Stimulated activated CD4-positive, alpha-beta T cell treated with anti-CD3 and anti-CD28 coated beads, TNF-alpha, amount 100 ng/mL, for 48 hours (primary cell): ENCODE measurements around the gene SGMS1.
"Not testable (repeated sequence)": the region's sequence is repeated elsewhere in the genome, so short reads cannot be mapped to it uniquely, and the experiment has no call there.

Experiments
- DNase-seq, 3 donors: peaks; one replicate each; pipeline ENCODE4 v3.0.0-alpha.2; 2020; ENCODE audit warnings: low read depth in 3 of 3

The SGMS1 gene

DNA sequence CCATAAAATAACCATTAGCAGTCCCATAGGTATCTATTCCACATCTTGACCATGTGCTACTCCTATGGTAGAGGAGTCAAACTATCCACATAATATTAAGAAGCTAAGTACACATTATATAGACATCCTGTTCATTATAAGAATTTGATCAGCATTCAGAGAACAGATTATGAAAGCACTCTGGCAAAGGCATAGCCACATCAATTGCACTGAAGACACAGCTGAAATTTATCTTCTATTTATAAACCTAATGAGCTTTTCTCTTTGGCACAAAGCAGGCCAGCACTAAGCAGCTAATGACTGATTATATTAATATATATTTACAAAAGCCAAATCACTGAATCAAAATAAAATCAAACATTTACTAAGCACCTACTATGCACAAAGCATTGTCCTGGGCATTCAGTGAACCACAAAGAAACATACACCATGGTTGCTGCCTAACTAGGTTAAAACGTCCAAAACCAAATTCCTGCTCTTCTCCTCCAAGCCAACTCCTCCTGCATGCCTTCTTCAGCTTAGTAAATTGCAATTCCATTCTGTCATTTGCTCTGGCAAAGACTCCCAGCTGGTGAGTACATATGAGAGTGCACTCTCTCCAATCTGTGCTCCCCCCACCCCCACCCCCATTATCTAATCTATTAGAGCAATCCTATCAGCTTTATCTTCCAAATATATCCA is 249.8 kb downstream of the SGMS1 start:
- no peak for DNase-seq

DNA sequence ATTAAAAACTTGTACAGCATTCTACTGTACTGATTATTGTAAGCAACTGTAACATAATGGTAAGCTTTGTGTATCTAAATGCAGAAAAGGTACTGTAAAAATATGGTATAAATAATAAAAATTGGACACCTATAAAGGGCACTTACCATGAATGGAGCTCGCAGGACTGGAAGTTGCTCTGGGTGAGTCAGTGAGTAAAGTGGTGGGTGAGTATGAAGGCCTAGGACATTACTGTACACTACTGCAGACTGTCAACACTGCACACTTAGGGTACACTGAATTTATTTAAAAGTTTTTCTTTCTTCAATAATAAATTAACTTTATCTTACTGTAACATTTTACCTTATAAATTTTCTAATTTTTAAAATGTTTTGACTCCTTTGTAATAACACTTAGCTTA is 253.8 kb downstream of the SGMS1 start:
- DNase-seq = no peak

GRCh38 chr10:50367732-50368131 is 256.0 kb downstream of the SGMS1 start:
- no peak for DNase-seq

- DNase-seq = not testable (repeated sequence)
These were observed 257.3 kb downstream of the SGMS1 start for GRCh38 chr10:50366421-50366820.

- DNase-seq = not testable (repeated sequence)
These were observed 259.0 kb downstream of the SGMS1 start for GRCh38 chr10:50364730-50365129.

- no peak for DNase-seq
These were observed 261.1 kb downstream of the SGMS1 start for GRCh38 chr10:50362547-50363125.

- no peak for DNase-seq
These were observed 261.8 kb downstream of the SGMS1 start for GRCh38 chr10:50361946-50362345.

DNA sequence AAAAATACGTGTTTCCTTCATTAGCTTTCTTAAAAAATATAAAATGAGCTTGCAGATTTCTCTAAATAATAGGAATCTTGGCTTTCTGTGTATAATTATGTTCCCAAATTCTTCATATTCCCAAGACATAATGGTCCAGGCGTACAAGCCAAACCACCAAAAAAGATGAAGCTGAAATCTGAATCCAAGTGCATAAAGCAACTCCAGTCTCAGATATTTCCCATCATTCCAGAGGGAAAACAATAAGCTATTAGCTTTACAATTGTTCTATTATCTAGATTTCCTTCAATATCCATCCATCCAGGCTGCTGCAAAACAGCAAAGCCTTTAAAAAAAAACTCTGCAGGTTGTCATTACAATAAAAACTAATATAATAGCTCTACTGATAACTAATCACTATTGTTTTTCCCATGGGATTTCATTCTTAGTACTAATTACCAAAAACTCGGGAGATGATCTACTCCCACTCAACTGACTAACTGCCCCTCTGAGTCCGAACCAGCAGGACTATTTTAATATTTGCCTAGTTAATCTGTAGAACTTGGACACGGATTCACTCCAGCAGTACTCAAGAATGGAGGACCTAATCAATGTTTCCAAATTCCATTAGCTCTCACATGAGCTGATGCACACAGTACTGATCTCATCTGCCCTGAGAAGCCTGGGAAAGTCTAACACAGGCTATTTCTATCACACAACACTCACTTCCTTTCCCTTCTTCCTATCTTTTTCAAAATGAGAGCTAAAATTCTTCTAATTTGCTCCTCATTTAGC is 263.5 kb downstream of the SGMS1 start:
- no peak for DNase-seq

- DNase-seq = no peak
These were observed 264.6 kb downstream of the SGMS1 start for GRCh38 chr10:50358925-50359687.

- no peak for DNase-seq
These were observed 265.3 kb downstream of the SGMS1 start for GRCh38 chr10:50358411-50358810.

GRCh38 chr10:50356481-50356832 is 267.3 kb downstream of the SGMS1 start:
- not testable (repeated sequence) for DNase-seq

DNA sequence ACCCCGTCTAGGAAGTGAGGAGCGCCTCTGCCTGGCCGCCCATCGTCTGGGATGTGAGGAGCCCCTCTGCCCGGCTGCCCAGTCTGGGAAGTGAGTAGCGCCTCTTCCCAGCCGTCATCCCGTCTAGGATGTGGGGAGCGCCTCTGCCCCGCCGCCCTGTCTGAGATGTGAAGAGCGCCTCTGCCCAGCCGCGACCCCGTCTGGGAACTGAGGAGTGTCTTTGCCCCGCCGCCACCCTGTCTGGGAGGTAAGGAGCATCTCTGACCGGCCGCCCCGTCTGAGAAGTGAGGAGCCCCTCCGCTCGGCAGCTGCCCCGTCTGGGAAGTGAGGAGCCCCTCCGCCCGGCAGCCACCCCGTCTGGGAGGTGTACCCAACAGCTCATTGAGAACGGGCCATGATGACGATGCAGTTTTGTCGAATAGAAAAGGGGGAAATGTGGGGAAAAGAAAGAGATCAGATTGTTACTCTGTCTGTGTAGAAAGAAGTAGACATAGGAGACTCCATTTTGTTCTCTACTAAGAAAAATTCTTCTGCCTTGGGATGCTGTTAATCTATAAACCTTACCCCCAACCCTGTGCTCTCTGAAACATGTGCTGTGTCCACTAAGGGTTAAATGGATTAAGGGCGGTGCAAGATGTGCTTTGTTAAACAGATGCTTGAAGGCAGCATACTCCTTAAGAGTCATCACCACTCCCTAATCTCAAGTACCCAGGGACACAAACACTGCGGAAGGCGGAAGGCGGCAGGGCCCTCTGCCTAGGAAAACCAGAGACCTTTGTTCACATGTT is 267.9 kb downstream of the SGMS1 start:
- DNase-seq = not testable (repeated sequence)

DNA sequence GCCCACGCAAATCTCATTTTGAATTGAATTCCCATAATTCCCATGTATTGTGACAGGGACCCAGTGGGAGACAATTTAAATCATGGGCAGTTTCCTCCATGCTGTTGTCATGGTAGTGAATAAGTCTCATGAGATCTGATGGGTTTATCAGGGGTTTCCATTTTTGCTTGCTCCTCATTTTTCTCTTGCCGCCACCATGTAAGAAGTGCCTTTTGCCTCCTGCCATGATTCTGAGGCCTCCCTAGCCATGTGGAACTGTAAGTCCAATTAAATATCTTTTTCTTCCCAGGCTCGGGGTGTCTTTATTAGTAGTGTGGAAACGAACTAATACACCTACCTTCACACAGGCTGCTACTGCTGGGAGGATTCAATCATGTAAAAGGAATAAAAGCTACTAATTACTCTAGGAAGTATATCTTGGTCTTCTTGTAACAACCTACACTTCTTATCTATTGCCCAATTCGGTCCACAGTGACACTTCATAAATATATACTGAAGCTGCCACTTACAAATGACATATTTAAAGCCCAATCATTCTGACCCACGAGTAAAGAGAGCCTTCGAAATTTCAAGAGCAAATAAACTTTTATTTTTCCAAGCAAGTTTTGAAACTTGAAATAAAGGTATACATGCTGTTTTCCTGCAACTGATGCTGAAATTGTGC is 272.1 kb downstream of the SGMS1 start:
- DNase-seq = no peak

DNA sequence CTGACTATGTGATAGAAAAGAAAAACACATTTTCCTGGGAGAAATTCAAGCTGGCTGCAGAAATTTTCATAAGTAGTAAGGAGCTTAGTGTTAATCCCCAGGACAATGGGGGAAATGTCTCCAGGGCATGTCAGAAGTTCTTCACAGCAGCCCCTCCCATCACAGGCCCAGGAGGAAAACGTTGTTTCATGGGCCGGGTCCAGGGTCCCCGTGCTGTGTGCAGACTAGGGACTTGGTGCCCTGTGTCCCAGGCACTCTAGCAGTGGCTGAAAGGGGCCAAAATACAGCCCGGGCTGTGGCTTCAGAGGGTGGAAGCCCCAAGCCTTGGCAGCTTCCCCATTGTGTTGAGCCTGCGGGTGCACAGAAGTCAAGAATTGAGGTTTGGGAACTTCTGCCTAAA is 273.4 kb downstream of the SGMS1 start:
- no peak for DNase-seq

GRCh38 chr10:50349554-50349953 is 274.2 kb downstream of the SGMS1 start:
- DNase-seq = no peak

GRCh38 chr10:50347394-50347802 is 276.4 kb downstream of the SGMS1 start:
- DNase-seq = no peak

DNA sequence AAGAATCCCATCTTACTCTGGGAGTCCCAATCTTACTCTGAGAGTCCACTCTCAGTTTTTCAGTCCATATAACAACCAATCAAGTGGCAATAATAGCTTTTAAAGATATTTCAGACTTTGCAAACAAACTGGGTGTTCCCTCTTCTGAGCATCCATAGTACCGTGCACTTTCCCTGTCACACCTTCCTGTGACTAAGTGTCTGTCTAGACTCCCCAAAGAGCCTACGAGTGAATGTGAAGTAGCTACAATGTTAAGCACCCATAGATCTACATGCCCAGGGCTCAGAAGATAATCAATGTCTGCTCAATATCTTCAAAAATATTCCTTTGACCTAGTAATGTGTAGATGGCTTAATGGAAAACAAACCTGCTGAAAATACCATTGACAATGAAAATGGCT is 276.8 kb downstream of the SGMS1 start:
- DNase-seq = no peak

- no peak for DNase-seq
These were observed 278.2 kb downstream of the SGMS1 start for GRCh38 chr10:50345545-50345944.

DNA sequence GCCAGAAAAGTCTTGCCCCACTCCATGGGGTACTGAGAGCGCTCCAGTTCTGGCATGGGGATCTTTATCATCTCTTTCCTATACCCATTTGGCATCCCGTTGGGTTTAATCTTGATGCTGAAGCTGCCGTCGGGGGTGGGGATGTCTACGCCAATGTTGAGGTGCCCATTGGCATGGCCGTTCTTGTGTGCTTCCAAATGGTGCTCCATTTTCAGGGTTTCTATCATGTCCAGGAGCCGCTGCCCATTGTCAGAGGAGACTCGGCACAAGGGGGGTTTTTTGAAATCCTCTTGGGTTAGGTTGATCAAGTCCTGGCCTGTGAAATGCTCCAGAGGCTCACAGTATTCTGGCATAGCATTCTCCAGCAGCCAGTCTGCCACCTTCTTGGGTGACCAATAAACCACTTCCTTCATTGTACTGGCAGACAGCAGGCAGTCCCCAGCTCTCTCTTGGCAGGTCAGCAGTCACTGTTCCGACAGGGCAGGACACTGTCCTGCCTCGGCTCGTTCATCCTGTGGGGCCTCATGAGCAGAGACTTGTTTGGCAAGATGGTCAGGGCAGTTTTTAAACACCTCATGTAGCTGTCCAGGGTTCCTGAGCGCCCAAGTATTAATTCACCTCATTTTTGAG is 279.9 kb downstream of the SGMS1 start:
- no peak for DNase-seq

GRCh38 chr10:50341987-50342386 is 281.8 kb downstream of the SGMS1 start:
- no peak for DNase-seq

DNA sequence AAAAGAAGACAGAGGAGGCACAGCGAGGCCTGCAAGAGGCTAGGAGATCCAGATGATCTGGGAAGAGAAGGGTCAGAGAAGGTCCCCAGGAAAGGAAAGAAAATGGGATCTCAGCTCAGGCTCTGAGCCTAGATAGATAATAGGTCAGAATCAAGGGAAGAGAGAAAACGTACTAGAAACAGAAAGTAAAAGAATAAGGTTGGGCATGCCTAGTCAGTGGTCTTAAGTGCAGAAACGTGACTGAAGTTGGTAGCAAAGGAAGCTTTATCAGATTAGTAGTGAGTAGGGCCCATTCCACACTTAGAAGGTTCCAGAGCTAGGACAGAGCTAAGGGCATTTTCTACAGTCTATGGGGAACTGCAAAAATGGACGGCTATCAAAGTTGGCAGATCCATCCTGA is 287.6 kb downstream of the SGMS1 start:
- DNase-seq = no peak
